CD4-positive, alpha-beta T cell treated with Interleukin-10 for 1 hour (primary cell): Measurements from ENCODE around the gene GPR156.
A peak's percentile ranks its signal among the peaks of the same experiment; 100 is the strongest.

ENCODE experiments used
- DNase-seq: peaks from one replicate; pipeline ENCODE4 v3.0.0-alpha.2; 2020

Gene GPR156

DNA sequence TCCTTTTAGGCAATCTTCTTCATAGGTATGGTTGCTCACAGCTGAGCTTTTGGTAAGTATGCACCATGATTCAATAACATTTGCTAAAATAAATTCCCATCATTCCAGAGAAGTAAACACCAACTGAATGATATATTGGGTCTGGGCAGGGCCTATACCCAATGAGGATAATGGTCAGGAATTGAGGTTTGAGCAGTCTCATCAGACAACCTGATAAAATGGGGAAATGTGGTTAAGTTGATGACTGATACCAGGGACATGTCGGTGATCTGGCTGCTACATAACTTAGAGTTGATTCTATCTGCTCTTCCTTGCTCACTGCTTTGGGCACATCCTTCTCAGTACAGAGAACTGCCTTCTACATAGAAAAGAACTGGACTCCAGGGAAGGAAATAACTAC lies 92.9 kb downstream of the GPR156 start:
- DNase-seq = no peak

DNA sequence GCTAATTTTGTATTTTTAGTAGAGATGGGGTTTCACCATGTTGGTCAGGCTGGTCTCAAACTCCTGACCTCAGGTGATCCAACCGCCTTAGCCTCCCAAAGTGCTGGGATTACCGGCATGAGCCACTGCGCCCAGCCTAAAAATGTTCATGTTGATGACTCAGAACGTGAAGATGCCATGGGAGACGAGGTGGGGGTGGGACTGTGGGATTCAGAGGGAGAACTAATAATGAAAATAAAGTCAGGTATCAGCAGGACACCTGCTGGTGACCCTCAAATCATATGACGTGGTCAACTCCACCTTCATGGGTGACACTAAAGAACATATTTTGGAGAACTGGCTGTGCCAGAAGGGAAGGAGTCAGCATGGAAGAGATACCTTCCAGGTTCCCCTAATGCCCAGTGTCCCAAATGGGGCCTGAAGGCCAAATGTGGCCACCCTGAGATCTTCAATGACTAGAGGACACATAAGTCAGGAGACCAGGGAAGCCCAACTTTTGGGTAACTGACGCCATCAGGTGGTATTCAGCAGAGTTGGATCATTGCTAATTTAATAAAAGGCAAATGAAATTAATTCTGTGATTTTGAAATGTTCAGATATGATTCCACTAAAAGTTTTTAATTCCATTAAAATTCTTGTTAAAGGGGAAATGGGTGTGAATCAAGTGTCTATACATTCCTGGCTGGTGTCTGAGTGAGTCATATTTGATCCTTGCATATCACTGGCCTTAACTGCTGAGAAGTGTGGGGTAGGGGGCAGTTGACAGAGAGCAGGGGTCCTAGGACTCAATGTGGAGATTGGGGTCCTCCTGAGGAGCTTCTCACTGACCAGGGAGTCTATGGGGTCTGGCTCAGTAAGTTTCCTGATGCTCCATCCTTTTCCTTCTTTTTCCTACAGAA lies 102.2 kb downstream of the GPR156 start:
- DNase-seq = peak; percentile 6

DNA sequence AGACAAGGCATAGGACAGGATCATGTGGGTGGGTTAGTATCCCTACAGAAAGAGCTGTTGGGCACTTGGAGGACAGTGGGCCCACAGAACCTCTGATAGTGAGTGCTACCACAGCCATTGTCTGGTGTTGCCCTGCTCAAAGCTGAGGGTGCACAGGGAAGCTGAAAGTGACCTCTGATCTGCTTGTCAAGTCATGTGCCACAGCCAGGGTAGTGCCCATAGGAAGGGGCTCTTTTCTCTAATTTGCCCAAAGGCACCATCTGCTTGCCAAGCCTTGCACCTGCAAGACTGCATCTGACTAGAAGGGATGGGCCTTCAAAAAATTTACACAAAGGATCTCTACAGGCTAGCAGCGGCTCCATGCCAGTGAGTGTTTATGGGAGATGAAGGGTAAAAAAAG lies 103.4 kb downstream of the GPR156 start:
- DNase-seq = no peak

GRCh38 chr3:120180731-120181412 lies 104.2 kb downstream of the GPR156 start:
- no peak for DNase-seq

GRCh38 chr3:120177707-120178306 lies 107.2 kb downstream of the GPR156 start:
- DNase-seq = no peak

- no peak for DNase-seq
Observed at GRCh38 chr3:120177151-120177550, 107.9 kb downstream of the GPR156 start.

GRCh38 chr3:120174811-120175539 lies 110.0 kb downstream of the GPR156 start:
- no peak for DNase-seq

DNA sequence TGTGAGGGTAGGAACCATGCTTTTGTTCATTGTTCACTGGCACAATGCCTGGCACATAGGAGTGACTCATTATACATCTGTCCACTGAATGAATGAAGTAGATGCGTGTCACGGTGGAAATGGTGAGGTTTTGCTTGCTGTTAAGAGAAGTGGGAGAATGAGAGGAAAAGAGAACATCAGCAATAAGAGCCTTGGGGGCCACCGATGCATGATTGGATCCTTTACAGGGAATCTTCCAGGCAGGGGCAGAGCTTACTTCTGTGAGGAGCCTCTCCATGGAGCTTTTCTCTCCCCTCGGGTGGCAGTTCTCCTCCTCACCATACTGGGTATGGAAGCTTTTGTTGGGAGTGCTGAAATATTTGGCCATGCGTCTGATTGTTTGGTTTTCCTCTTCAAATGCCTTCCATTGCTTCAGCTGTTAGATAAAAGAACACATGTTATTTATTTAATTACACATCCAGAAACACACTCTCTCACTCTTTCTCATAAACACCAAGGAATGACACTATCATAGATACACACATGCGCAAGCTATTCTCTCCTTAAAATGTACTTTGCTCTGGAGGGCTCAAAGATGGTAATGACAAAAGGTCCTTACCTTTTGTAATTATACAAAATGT lies 111.9 kb downstream of the GPR156 start:
- DNase-seq = no peak

DNA sequence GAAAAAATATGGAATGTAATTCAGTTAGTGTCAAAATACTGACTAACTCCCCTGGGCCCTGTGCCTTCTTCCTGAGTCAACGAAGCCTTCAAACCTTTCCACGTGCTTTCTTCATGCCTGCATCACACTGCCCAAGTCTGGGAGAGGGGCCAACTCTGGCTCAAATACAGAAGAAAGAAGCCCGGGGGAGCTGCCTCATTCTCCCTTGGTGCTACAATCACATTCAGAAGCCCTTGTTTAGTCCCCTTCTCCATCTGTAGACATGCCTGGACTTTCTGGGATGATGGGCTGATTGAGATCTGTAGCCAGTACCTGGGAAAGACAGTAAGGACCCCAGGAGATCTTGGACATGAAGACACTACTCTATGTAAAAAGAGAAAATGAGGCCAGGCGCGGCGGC lies 113.0 kb downstream of the GPR156 start:
- DNase-seq = no peak

DNA sequence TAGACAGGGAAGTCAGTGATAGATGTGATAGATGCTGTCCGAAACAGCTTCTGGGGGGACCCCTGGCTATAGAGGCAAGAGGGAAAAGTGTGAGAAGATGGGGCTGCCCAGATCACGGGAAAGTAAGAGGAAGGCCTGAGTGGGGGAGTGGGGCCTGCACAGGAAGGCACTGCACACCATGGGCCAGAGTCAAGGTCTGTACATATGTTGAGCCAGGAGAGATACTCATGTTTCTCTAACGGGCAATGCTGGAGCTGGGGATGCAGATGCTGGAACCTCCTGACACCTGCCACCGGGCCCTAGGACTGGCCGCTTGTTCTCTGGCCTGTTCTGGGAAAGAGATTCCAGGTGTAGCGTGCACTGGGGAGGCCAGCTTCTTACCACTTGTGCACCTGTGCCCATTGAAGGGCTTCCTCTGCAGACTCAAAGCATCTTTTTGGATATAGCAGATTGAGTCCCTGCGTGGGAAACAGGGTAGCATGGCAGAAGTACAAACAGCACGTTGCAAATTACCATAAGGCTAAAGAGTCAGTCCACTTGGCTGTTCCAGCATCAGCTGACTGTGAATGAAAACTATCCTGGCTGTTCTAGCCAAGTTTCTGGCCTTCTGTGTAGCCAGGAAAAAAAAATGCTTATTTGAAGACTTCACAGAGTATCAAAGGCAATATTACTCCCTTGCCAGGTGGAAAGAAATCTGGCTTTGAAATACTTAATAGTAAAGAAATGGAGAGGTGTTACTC lies 113.7 kb downstream of the GPR156 start:
- no peak for DNase-seq

GRCh38 chr3:120170223-120170622 lies 114.8 kb downstream of the GPR156 start:
- DNase-seq = no peak

DNA sequence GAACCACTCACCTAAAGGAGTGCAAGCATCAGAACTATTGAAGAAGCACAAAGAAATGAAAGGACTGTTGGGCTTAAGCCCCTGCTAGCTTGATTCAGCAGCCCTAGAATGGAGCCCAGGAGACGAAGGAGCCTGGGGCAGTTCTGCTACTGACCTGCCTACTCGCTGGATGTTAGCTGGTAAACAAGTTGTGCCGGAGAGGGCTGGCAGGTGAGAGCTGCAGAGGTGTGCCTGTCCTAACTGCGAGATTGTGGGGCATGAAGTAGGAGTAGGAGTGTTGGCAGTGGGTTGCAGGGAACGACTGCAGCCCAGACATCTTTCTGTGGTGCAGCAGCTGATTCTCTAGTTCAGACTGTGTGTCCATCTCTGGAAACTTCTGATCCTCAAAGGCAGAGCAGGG lies 115.6 kb downstream of the GPR156 start:
- DNase-seq = no peak

GRCh38 chr3:120168611-120169010 lies 116.4 kb downstream of the GPR156 start:
- DNase-seq = no peak

DNA sequence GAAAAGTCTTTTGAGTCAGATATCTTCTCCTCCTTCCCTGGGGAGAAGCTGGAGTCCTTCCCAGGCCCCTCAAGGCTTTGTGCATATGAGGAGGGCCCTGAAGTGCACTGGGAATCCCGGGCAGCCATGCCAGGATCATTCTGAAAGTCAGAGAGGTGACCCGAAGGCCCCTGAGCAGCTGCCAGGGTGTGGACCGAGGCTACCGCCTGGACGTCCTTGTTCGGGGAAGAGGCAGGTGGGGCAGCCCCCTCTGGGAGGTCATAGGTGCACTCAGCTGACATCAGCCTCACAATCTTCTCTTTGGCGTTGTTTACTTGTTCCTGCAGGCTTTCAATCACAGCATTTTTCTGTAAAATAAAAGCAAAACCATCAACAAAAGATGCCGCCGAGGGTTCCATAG lies 117.0 kb downstream of the GPR156 start:
- no peak for DNase-seq

DNA sequence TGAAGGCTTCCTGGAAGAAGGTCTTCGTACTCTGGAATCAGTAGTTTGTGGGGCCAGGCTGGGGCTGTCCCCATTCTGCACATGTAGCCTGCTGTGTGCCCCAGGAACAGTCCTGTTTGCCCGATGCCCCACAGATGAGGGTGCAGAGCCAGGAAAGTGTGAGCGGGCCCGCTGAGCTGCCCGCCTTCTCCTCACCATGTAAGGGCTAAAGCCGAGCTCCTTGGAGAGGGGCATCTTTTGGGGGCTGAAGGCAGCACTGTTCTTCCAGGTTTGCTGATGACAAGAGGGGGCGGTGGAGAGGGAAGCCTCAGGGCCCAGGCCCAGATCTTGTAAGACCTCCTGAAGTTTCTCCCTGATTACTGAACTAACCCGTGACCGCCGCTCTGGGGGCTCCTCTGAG lies 117.5 kb downstream of the GPR156 start:
- no peak for DNase-seq

DNA sequence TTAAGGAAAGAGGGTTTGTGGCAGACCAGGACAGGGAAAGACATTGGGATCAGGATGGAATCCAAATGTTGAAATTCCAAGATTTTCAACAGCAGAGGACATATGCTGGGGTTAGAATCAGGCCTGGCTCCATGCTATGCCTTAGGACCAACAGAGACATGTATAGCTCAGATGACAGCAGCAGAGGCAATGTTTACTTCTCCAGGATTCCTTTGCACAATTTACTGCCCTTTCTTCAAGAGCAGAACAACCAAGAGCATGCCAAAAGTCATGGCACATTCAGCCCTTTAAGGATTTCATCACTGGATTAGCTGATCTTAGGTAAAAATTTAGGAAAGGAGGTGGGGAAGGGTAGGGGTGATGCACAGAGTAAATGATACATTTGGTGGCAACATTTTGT lies 121.2 kb downstream of the GPR156 start:
- no peak for DNase-seq

DNA sequence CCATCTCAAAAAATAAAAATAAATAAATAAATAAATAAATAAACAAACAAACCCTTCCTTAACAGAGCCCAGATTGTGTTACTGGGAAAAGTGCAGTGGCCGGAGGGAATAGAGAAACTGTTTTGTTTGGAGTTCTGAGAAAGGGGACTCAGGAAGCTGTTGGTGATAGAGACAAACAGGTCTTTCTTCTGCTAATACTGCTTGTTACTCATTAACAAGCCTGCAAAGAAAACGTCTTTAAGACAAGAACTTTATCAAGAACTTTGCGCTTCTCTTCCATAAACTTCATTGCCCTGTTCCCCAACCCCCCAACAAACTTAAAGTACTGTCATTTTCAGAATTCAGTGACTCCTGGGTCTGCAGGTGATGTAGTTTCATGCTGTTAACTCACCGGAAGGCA lies 122.0 kb downstream of the GPR156 start:
- DNase-seq = no peak

- no peak for DNase-seq
Observed at GRCh38 chr3:120162400-120162799, 122.6 kb downstream of the GPR156 start.

- no peak for DNase-seq
Observed at GRCh38 chr3:120161902-120162301, 123.1 kb downstream of the GPR156 start.

DNA sequence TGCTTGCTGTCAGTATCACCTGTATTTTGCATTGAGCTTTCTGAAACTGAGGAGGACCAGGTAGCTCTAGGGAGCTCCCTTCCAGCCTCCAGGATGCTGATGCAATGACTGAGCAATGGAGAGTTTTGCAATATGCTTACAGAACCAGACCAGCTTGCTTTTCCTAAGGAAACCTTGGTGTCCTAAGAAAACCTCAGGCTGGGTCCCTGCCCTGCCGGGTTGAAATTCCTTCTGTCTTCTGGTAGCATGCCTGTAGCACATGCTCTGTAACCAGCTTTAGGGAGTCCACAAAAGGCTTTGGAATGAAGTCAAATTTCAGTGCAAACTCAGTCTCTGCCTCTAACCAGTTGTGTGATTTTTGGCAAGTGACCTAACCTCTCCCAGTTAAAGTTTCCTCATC lies 125.0 kb downstream of the GPR156 start:
- no peak for DNase-seq

DNA sequence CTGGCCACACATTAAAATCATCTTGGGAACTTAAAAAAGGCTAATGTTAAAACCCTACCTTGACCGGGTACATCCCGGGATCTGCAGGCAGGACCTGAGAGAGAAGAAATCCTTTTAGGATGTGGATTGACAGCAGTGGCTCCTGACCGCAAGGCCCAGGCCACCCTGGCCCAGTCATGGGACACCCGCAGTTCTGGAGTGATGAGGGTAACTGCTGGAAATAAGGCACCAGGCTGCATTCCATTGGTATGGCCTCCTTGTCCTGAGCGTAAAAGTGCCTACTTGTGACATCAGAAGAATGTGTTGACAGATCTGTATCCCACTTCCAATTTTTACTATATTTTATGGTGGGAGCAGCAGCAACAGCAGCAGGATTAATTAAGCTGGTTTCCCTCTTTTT lies 127.3 kb downstream of the GPR156 start:
- no peak for DNase-seq

DNA sequence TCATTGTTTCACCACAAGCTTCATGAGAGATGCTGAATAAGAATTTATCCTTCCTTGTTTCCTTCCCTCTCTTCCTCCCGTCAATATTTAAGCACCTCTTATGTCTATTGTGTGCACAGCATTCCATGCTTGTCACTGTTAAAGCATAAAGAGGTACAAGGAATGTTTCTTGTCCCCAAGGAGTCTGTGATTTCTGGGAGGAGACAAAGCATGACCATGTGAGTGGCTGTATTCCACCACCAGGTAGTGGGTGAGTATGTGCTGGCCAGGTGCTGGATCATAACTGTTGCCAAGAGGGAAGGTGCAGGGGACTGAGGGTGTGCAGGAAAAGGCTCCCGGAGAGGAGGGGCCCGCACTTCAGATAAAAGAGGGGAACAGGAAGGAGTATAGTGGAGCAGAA lies 127.9 kb downstream of the GPR156 start:
- no peak for DNase-seq
